CD4-positive, alpha-beta memory T cell (primary cell): ENCODE results near the gene DKK2. TPM values are rescaled to one million over a fixed set of nuclear protein-coding genes. Genes with fewer than 3 reads are reported as not detected.

Experiments
- CTCF ChIA-PET: fragments of 350-600 bp; sonication (Branson Sonifier 250); formaldehyde crosslinking; loops from one replicate; lab custom pipeline; 2021; ENCODE audit warnings: inconsistent platforms; ENCODE audit not compliant: partially characterized antibody; lab: Charles Lee
- POLR2A ChIA-PET: fragments of 350-600 bp; sonication (Branson Sonifier 250); formaldehyde crosslinking; loops from one replicate; lab custom pipeline; 2021; ENCODE audit not compliant: partially characterized antibody; lab: Charles Lee
- DNase-seq, 5 donors: peaks; one replicate each; pipeline versions ENCODE4 v3.0.0 to v3.0.0-alpha.2; 2020 to 2022; ENCODE audit warnings: mixed read lengths in 1 of 5
- H3K27ac ChIP-seq: one replicate; pipeline ENCODE4 v1.7.0; 2013; ENCODE audit warnings: low read depth, low read length
- H3K27me3 ChIP-seq: 2 replicates; pipeline ENCODE4 v1.7.0; 2013; ENCODE audit warnings: mild to moderate bottlenecking, low read length, moderate library complexity; ENCODE audit not compliant: insufficient read depth
- H3K36me3 ChIP-seq: 2 replicates; pipeline ENCODE4 v1.7.0; 2013; ENCODE audit warnings: mild to moderate bottlenecking, low read length, moderate library complexity; ENCODE audit not compliant: insufficient read depth
- H3K4me1 ChIP-seq: 2 replicates; pipeline ENCODE4 v1.7.0; 2013; ENCODE audit warnings: mild to moderate bottlenecking, low read length, moderate library complexity; ENCODE audit not compliant: insufficient read depth
- H3K4me3 ChIP-seq, 2 donors: one replicate each; pipeline ENCODE4 v1.7.0; 2013; ENCODE audit warnings: low read length in 2 of 2, mild to moderate bottlenecking in 1 of 2
- H3K9me3 ChIP-seq, 2 donors: one replicate each; pipeline ENCODE4 v1.7.0; 2013; ENCODE audit warnings: low read length in 2 of 2, control low read depth in 1 of 2; ENCODE audit not compliant: control insufficient read depth in 1 of 2
- H3K27ac Mint-ChIP-seq, 7 donors: one replicate each; pipeline ENCODE4 v1.8.0; 2020 to 2021; ENCODE audit warnings: mixed read lengths in 7 of 7, mild to moderate bottlenecking in 6 of 7, inconsistent platforms in 3 of 7, moderate library complexity in 3 of 7
- H3K27me3 Mint-ChIP-seq, 2 donors: one replicate each; pipeline ENCODE4 v1.8.0; 2020 to 2021; ENCODE audit warnings: mixed read lengths in 2 of 2
- H3K36me3 Mint-ChIP-seq, 2 donors: one replicate each; pipeline ENCODE4 v1.8.0; 2020 to 2021; ENCODE audit warnings: mixed read lengths in 2 of 2, inconsistent platforms in 1 of 2, mild to moderate bottlenecking in 1 of 2
- H3K4me1 Mint-ChIP-seq, 4 donors: one replicate each; pipeline ENCODE4 v1.8.0; 2020 to 2021; ENCODE audit warnings: mixed read lengths in 4 of 4, mild to moderate bottlenecking in 1 of 4
- H3K4me3 Mint-ChIP-seq, 8 donors: one replicate each; pipeline ENCODE4 v1.8.0; 2020 to 2021; ENCODE audit warnings: mixed read lengths in 8 of 8, mild to moderate bottlenecking in 7 of 8, moderate library complexity in 6 of 8, inconsistent platforms in 3 of 8
- H3K9me3 Mint-ChIP-seq, 8 donors: one replicate each; pipeline ENCODE4 v1.8.0; 2020 to 2021; ENCODE audit warnings: mixed read lengths in 8 of 8, mild to moderate bottlenecking in 5 of 8, inconsistent platforms in 3 of 8, moderate library complexity in 1 of 8
- intact Hi-C: fragments of 100-400 bp; cut with micrococcal nuclease; formaldehyde crosslinking; loops from one replicate; pipeline ENCODE4 v1.15.1; 2023
- polyA plus RNA-seq, 2 donors: library from polyadenylated mRNA; unstranded; fragments of 300-500 nt; fragmentation: Illumina TruSeq; gene quantifications; one replicate each; pipeline ENCODE4 v1.2.3, GENCODE V29; 2021
- total RNA-seq, 2 experiments: library from RNA; stranded (reverse); gene quantifications; one replicate each; pipeline ENCODE4 v1.2.3, GENCODE V29; 2021

The DKK2 gene
- total and polyA plus RNA-seq, 4 experiments from 2014 or later = not detected

DNA sequence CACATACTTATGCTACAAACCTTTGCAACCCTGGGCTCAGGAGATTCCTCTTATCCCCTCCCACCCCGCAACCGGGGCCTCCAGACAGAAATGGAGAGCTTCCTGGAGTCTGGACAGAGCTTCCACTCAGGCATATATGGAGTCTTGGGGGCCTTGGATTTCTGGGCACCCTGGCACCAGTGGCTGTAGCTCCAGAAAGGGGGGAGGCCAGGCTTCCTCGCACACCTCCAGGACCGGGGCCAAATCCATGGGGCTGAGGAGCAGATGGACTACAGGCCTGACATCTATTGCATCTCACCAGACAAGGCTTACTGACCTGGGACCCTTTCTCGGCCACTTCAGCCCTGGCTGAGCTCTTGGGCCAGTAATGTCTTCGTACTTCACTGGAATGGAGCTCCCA lies 143.3 kb downstream of the DKK2 start:
- Histone ChIP-seq H3K9me3 (no peaks in the 10 kb centered on the region), H3K4me1 (no peaks in the 10 kb centered on the region), H3K36me3 (no peaks in the 10 kb centered on the region), H3K27me3 (no peaks in the 10 kb centered on the region), H3K4me3 (no peak overlapping the region), H3K27ac (no peak overlapping the region)
- ChIA-PET CTCF (no interaction called here), POLR2A (interaction anchor here (0.6 kb wide), 1 partner anchor 289 kb away, joined by 3 read pairs; no protein-coding TSS in a partner anchor)
- H3K27ac Mint-ChIP-seq = no peak overlapping the region
- H3K9me3 Mint-ChIP-seq = peaks cover 0 to 8% (median 0%) of the 10 kb centered on the region in 8 donors
- no peak for DNase-seq
- H3K27me3 Mint-ChIP-seq = no peaks in the 10 kb centered on the region
- no peak overlapping the region for H3K4me3 Mint-ChIP-seq
- H3K4me1 Mint-ChIP-seq = no peaks in the 10 kb centered on the region
- intact Hi-C loops = no loop called here
- no peaks in the 10 kb centered on the region for H3K36me3 Mint-ChIP-seq

DNA sequence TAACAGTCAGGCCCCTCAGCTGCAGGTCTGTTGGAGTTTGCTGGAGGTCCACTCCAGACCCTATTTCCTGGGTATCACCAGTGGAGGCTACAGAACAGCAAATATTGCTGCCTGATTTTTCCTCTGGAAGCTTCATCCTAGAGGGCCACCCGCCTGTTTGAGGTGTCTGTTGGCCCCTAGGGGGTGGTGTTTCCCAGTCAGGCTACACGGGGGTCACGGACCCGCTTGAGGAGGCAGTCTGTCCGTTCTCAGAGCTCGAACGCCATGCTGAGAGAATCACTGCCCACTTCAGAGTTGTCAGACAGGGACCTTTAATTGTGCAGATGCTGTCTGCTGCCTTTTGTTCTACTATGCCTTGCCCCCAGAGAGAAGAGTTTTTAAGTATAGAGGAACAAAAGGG lies 160.8 kb downstream of the DKK2 start:
- Mint-ChIP-seq H3K27me3 (no peaks in the 10 kb centered on the region), H3K9me3 (peaks cover 0 to 7% (median 3%) of the 10 kb centered on the region in 8 donors), H3K36me3 (no peaks in the 10 kb centered on the region), H3K4me3 (no peak overlapping the region), H3K27ac (no peak overlapping the region), H3K4me1 (no peaks in the 10 kb centered on the region)
- H3K4me1 ChIP-seq = no peaks in the 10 kb centered on the region
- no peak overlapping the region for H3K27ac ChIP-seq
- no peak for DNase-seq
- no peaks in the 10 kb centered on the region for H3K36me3 ChIP-seq
- no peaks in the 10 kb centered on the region for H3K9me3 ChIP-seq
- intact Hi-C loops = no loop called here
- ChIA-PET CTCF (no interaction called here), POLR2A (no interaction called here)
- H3K27me3 ChIP-seq = no peaks in the 10 kb centered on the region
- no peak overlapping the region for H3K4me3 ChIP-seq
